Kidney (tissue), 14 donors: ENCODE data around the gene ZNF652. TPM values are rescaled to one million over a fixed set of nuclear protein-coding genes. Genes with fewer than 3 reads are reported as not detected.

Experiments used
- DNase-seq, 5 donors: peaks; one replicate each; pipeline ENCODE4 v3.0.0-alpha.2; 2013 to 2020
- FAIRE-seq: peaks from 2 replicates; lab custom pipeline; 2012; peaks lifted over from hg19 to GRCh38; lab: Jason Lieb, UNC
- H3K27ac ChIP-seq, 2 donors: one replicate each; pipeline ENCODE4 v1.7.0; 2013; ENCODE audit warnings: low read depth in 2 of 2, low read length in 2 of 2, inconsistent platforms in 1 of 2
- H3K27me3 ChIP-seq: one replicate; pipeline ENCODE4 v1.7.1; 2013; ENCODE audit warnings: low read length, inconsistent platforms; ENCODE audit not compliant: control insufficient read depth, insufficient read depth
- H3K36me3 ChIP-seq, 3 donors: one replicate each; pipeline versions ENCODE4 v1.7.0 to v1.7.1; 2013; ENCODE audit warnings: low read length in 3 of 3, control low read depth in 1 of 3, inconsistent platforms in 1 of 3; ENCODE audit not compliant: insufficient read depth in 3 of 3, control insufficient read depth in 2 of 3
- H3K4me1 ChIP-seq, 3 donors: one replicate each; pipeline versions ENCODE4 v1.7.0 to v1.7.1; 2013; ENCODE audit warnings: low read length in 3 of 3, inconsistent platforms in 1 of 3, low read depth in 1 of 3; ENCODE audit not compliant: control insufficient read depth in 2 of 3, insufficient read depth in 2 of 3
- H3K4me3 ChIP-seq, 3 donors: one replicate each; pipeline versions ENCODE4 v1.7.0 to v1.8.1; 2013; ENCODE audit warnings: low read length in 3 of 3, control low read depth in 1 of 3, inconsistent platforms in 1 of 3
- H3K9ac ChIP-seq, 3 donors: one replicate each; pipeline versions ENCODE4 v1.7.0 to v1.7.1; 2013; ENCODE audit warnings: low read length in 3 of 3, control low read depth in 1 of 3, inconsistent platforms in 1 of 3
- H3K9me3 ChIP-seq, 3 donors: one replicate each; pipeline versions ENCODE4 v1.7.0 to v1.7.1; 2013; ENCODE audit warnings: low read length in 3 of 3, control low read depth in 1 of 3, inconsistent platforms in 1 of 3; ENCODE audit not compliant: control insufficient read depth in 2 of 3, insufficient read depth in 1 of 3
- intact Hi-C: fragments of 100-400 bp; cut with DNase I; formaldehyde crosslinking; loops from one replicate; pipeline ENCODE4 v1.11.1; 2022
- polyA plus RNA-seq: library from polyadenylated mRNA; stranded (reverse); fragments of 350-450 nt; fragmentation: Illumina TruSeq; extraction: RNeasy Lipid Tissue Mini Kit (QIAGEN cat#74804); gene quantifications from one replicate; pipeline ENCODE4 v1.2.3, GENCODE V29; 2014; ENCODE audit warnings: low read depth, low replicate concordance; ENCODE audit not compliant: insufficient read depth
- total RNA-seq: library from RNA; stranded (reverse); fragmentation: NEBNext Ultra II Directional; extraction: Animal tissue kit (Norgen Biotek cat#: 25700); gene quantifications from one replicate; pipeline ENCODE4 v1.2.1, GENCODE V29; 2021
- TF ChIP-seq, protein P1 (sequence below): IDR thresholded peaks from 3 replicates; pipeline ENCODE4 v1.5.1; 2012; ENCODE audit warnings: mild to moderate bottlenecking, moderate library complexity, borderline replicate concordance; ENCODE audit not compliant: insufficient read depth; ENCODE audit errors: extremely low read depth
- donor health status: control.
- donor health status: control.
- donor health status: control.
- donor health status: control.
- donor health status: control.
- donor health status: DM: yes; HTN: yes; CAD: no.
- donor health status: Normal renal cell carcinoma (clear cell type).

The ZNF652 gene
- total and polyA plus RNA-seq, 2 donors from 2014 or later: 30.1 to 49.0 TPM

DNA sequence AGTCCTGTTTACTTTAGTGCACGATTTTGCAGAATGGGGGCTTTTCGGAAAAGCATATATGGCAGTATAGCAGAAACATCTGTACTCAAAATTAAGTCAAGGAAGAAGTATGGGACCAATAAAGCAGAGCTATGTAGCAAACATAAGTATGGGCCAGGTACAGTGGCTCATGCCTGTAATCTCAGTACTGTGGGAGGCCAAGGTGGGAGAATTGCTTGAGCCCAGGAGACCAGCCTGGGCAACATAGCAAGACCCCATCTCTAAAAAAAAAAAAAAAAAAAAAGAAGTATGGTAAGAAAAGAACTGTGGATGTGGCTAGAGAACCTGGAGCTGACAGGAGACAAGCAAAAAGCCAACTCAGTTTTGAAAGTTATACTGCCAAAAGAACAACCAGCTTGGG is 36.1 kb downstream of the ZNF652 start:
- DNase-seq: no peak
- H3K9ac ChIP-seq: no peak overlapping the region
- H3K4me1 ChIP-seq: peaks cover 0 to 2% (median 0%) of the 10 kb centered on the region in 3 donors

DNA sequence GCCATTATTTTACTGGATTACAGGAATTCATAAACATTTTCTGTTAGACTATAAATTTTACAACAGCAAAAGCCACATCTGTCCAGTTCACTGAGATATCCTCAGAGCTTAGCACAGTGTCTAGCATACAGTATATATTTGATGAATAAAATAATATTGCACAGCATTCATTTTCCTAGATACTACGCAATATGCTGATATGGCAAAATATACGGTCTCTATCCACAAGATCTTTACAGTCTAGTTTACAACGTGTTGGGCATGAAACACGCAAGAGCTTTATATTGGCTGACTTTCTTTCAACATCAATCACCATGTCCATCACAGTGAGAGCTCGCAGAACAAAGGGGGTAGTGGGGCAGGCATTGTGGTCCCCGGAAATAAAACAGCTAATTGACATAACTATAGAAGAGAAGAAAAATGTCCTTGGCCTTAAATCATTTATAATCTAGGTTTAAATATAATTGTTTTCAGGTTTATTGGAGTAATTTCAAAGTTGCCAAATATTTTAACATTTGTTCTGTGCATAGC is 43.5 kb downstream of the ZNF652 start:
- Histone ChIP-seq H3K9me3 (no peaks in the 10 kb centered on the region), H3K4me3 (no peak overlapping the region), H3K4me1 (peaks cover 0 to 2% (median 0%) of the 10 kb centered on the region in 3 donors), H3K27me3 (no peaks in the 10 kb centered on the region), H3K9ac (no peak overlapping the region), H3K36me3 (peaks cover 0 to 4% (median 0%) of the 10 kb centered on the region in 3 donors), H3K27ac (no peak overlapping the region)
- intact Hi-C loops: no loop called here
- DNase-seq (no peak), FAIRE-seq (no peak)
- TF ChIP-seq, protein P1, sequence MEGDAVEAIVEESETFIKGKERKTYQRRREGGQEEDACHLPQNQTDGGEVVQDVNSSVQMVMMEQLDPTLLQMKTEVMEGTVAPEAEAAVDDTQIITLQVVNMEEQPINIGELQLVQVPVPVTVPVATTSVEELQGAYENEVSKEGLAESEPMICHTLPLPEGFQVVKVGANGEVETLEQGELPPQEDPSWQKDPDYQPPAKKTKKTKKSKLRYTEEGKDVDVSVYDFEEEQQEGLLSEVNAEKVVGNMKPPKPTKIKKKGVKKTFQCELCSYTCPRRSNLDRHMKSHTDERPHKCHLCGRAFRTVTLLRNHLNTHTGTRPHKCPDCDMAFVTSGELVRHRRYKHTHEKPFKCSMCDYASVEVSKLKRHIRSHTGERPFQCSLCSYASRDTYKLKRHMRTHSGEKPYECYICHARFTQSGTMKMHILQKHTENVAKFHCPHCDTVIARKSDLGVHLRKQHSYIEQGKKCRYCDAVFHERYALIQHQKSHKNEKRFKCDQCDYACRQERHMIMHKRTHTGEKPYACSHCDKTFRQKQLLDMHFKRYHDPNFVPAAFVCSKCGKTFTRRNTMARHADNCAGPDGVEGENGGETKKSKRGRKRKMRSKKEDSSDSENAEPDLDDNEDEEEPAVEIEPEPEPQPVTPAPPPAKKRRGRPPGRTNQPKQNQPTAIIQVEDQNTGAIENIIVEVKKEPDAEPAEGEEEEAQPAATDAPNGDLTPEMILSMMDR: no peak

More for the DNA sequence above, 36.1 kb downstream of the ZNF652 start:
- H3K27me3 ChIP-seq: no peaks in the 10 kb centered on the region
- H3K9me3 ChIP-seq: no peaks in the 10 kb centered on the region
- H3K27ac ChIP-seq: no peak overlapping the region
- TF ChIP-seq, protein P1: no peak
- intact Hi-C loops: no loop called here
- H3K36me3 ChIP-seq: no peaks in the 10 kb centered on the region
- no peak overlapping the region for H3K4me3 ChIP-seq
- FAIRE-seq: no peak

DNA sequence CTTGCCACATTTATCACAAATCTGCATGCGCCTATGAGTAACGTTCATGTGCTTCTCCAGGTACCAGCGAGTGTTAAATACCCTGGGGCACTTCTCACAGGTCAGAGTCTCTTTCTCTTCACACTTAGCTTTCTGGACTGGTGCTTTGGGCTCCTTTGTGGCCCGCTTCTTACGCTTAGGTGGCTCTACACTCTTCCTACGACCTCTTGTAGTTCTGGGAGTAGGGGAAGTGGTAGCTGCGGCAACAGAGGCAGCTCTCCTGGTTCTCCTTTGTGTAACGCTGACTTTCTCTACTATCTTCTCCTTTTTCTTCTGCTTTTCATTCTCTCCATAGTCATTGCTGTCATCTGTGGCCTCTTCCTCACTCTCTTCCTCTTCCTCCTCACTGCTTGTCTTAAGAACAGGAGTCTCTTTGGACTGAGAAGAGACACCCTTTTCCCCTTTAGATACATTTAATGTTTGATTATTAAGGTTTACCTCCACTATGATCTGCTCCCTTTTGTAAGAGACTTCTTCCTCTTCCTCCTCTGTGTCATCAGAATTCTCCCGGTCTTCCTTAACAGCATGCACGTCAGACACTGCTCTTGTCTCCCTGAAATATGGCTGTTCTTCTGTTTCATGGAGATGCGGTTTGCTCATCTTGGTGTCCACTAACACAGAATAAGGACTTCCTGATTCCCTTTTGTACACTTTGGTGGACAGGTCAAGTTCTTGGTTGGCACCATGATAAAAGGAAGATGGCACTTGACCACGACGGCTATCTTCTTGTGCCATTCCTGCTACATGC is 45.0 kb downstream of the ZNF652 start:
- Histone ChIP-seq H3K9ac (no peak overlapping the region), H3K27ac (no peak overlapping the region), H3K4me1 (peaks cover 0 to 2% (median 0%) of the 10 kb centered on the region in 3 donors), H3K9me3 (no peaks in the 10 kb centered on the region), H3K36me3 (peaks cover 4 to 5% (median 4%) of the 10 kb centered on the region in 3 donors), H3K27me3 (no peaks in the 10 kb centered on the region), H3K4me3 (no peak overlapping the region)
- no peak for FAIRE-seq
- DNase-seq: no peak
- TF ChIP-seq, protein P1: no peak
- intact Hi-C loops: no loop called here
